Activated CD8-positive, alpha-beta T cell treated with anti-CD3 and anti-CD28 coated beads, Interleukin-2, amount 10 ng/mL, durations not matched to agents 7 days and 5 days (primary cell): ENCODE measurements around the gene TPRG1. TPM values are rescaled to one million over a fixed set of nuclear protein-coding genes. Genes with fewer than 3 reads are reported as not detected.

Experiments used
- ATAC-seq: fragments of 150-1000 bp; cut with Tn5 transposase; one replicate; pipeline ENCODE4 v1.10.0; 2021; ENCODE audit warnings: moderate library complexity
- CTCF ChIA-PET: fragments of 350-600 bp; sonication (Branson Sonifier 250); formaldehyde crosslinking; loops from one replicate; lab custom pipeline; 2021; ENCODE audit warnings: antibody characterized with exemption; lab: Charles Lee
- POLR2A ChIA-PET: fragments of 350-600 bp; sonication (Branson Sonifier 250); formaldehyde crosslinking; loops from one replicate; lab custom pipeline; 2021; ENCODE audit warnings: antibody characterized with exemption; lab: Charles Lee
- DNase-seq: peaks from one replicate; pipeline ENCODE4 v3.0.0-alpha.2; 2020
- H3K27ac Mint-ChIP-seq: one replicate; pipeline ENCODE4 v1.8.0; 2021; ENCODE audit warnings: mild to moderate bottlenecking, mixed read lengths
- H3K27me3 Mint-ChIP-seq: one replicate; pipeline ENCODE4 v1.8.0; 2021; ENCODE audit warnings: low read depth, mixed read lengths
- H3K36me3 Mint-ChIP-seq: one replicate; pipeline ENCODE4 v1.8.0; 2021; ENCODE audit warnings: low read depth, mixed read lengths
- H3K4me1 Mint-ChIP-seq: one replicate; pipeline ENCODE4 v1.8.0; 2021; ENCODE audit warnings: low read depth, mixed read lengths
- H3K4me3 Mint-ChIP-seq: one replicate; pipeline ENCODE4 v1.8.0; 2021; ENCODE audit warnings: mild to moderate bottlenecking, mixed read lengths
- H3K9me3 Mint-ChIP-seq: one replicate; pipeline ENCODE4 v1.8.0; 2022; ENCODE audit warnings: mixed read lengths; ENCODE audit not compliant: insufficient read depth
- total RNA-seq, 2 experiments: library from RNA; stranded (reverse); gene quantifications; one replicate each; pipeline ENCODE4 v1.2.3, GENCODE V29; 2021

The TPRG1 gene
- total RNA-seq, 2 experiments from 2014 or later, result 0.86 to 1.0 TPM

- Mint-ChIP-seq H3K4me1 (peaks cover 32% of the 10 kb centered on the region), H3K27ac (no peak overlapping the region), H3K4me3 (no peak overlapping the region), H3K9me3 (no peaks in the 10 kb centered on the region), H3K27me3 (no peaks in the 10 kb centered on the region), H3K36me3 (no peaks in the 10 kb centered on the region)
- ATAC-seq (peak; percentile 59), DNase-seq (peak; percentile 41)
- ChIA-PET POLR2A (interaction anchor here (0.5 to 1.3 kb wide), 2 partner anchors 10 to 474 kb away, joined by 4 to 7 read pairs; no protein-coding TSS in a partner anchor), CTCF (interaction anchor here (0.8 to 14.2 kb wide), 6 partner anchors 8 to 1403 kb away, joined by 3 to 234 read pairs (median 50); no protein-coding TSS in a partner anchor)
Observed at GRCh38 chr3:189142527-189142926, 29.2 kb upstream of the TPRG1 start.

- DNase-seq (no peak), ATAC-seq (no peak)
- Mint-ChIP-seq H3K27me3 (no peaks in the 10 kb centered on the region), H3K9me3 (no peaks in the 10 kb centered on the region), H3K27ac (no peak overlapping the region), H3K36me3 (no peaks in the 10 kb centered on the region), H3K4me3 (no peak overlapping the region), H3K4me1 (peaks cover 34% of the 10 kb centered on the region)
- POLR2A ChIA-PET, result interaction anchor here (1.3 to 1.8 kb wide), 2 partner anchors 11 to 1403 kb away, joined by 6 to 7 read pairs; no protein-coding TSS in a partner anchor
- CTCF ChIA-PET, result interaction anchor here (0.8 to 14.2 kb wide), 6 partner anchors 9 to 1404 kb away, joined by 3 to 234 read pairs (median 50); no protein-coding TSS in a partner anchor
Observed at GRCh38 chr3:189143321-189143720, 28.4 kb upstream of the TPRG1 start.

- CTCF ChIA-PET, result interaction anchor here (0.6 to 14.2 kb wide), 10 partner anchors 10 to 1464 kb away, joined by 3 to 234 read pairs (median 3); no protein-coding TSS in a partner anchor
- no peak for DNase-seq
- POLR2A ChIA-PET, result interaction anchor here (1.8 kb wide), 1 partner anchor 1403 kb away, joined by 6 read pairs; no protein-coding TSS in a partner anchor
- Mint-ChIP-seq H3K27ac (no peak overlapping the region), H3K36me3 (no peaks in the 10 kb centered on the region), H3K4me3 (no peak overlapping the region), H3K9me3 (no peaks in the 10 kb centered on the region), H3K27me3 (no peaks in the 10 kb centered on the region), H3K4me1 (peaks cover 35% of the 10 kb centered on the region)
- ATAC-seq, result no peak
Observed at GRCh38 chr3:189143771-189144170, 28.0 kb upstream of the TPRG1 start.

GRCh38 chr3:189144645-189145044, 27.1 kb upstream of the TPRG1 start:
- Mint-ChIP-seq H3K4me1 (peaks cover 35% of the 10 kb centered on the region), H3K36me3 (no peaks in the 10 kb centered on the region), H3K9me3 (no peaks in the 10 kb centered on the region), H3K4me3 (no peak overlapping the region), H3K27ac (no peak overlapping the region), H3K27me3 (no peaks in the 10 kb centered on the region)
- ATAC-seq (peak; percentile 70), DNase-seq (peak; percentile 46)
- ChIA-PET CTCF (interaction anchor here (0.6 to 14.2 kb wide), 9 partner anchors 11 to 1405 kb away, joined by 3 to 234 read pairs (median 3); no protein-coding TSS in a partner anchor), POLR2A (interaction anchor here (1.8 kb wide), 1 partner anchor 1404 kb away, joined by 6 read pairs; no protein-coding TSS in a partner anchor)

- no peak for DNase-seq
- no peak overlapping the region for H3K27ac Mint-ChIP-seq
- no peak for ATAC-seq
- peaks cover 33% of the 10 kb centered on the region for H3K4me1 Mint-ChIP-seq
- no peaks in the 10 kb centered on the region for H3K36me3 Mint-ChIP-seq
- CTCF ChIA-PET, result interaction anchor here (0.7 to 14.2 kb wide), 7 partner anchors 15 to 1827 kb away, joined by 3 to 234 read pairs (median 4); no protein-coding TSS in a partner anchor
- H3K9me3 Mint-ChIP-seq, result no peaks in the 10 kb centered on the region
- H3K4me3 Mint-ChIP-seq, result no peak overlapping the region
- no peaks in the 10 kb centered on the region for H3K27me3 Mint-ChIP-seq
- POLR2A ChIA-PET, result no interaction called here
Observed at GRCh38 chr3:189146848-189147247, 24.9 kb upstream of the TPRG1 start.

- ChIA-PET POLR2A (no interaction called here), CTCF (interaction anchor here (0.7 to 4.4 kb wide), 15 partner anchors 13 to 1532 kb away, joined by 3 to 46 read pairs (median 4); no protein-coding TSS in a partner anchor)
- H3K36me3 Mint-ChIP-seq, result no peaks in the 10 kb centered on the region
- DNase-seq, result peak; percentile 79
- H3K9me3 Mint-ChIP-seq, result no peaks in the 10 kb centered on the region
- H3K27ac Mint-ChIP-seq, result no peak overlapping the region
- no peaks in the 10 kb centered on the region for H3K27me3 Mint-ChIP-seq
- H3K4me3 Mint-ChIP-seq, result no peak overlapping the region
- ATAC-seq, result peak; percentile 61
- peaks cover 24% of the 10 kb centered on the region for H3K4me1 Mint-ChIP-seq
Observed at GRCh38 chr3:189148081-189148507, 23.7 kb upstream of the TPRG1 start.

GRCh38 chr3:189149203-189149602, 22.6 kb upstream of the TPRG1 start:
- peaks cover 16% of the 10 kb centered on the region for H3K4me1 Mint-ChIP-seq

GRCh38 chr3:189157232-189158007, 14.4 kb upstream of the TPRG1 start:
- ChIA-PET CTCF (interaction anchor here (1.4 kb wide), 1 partner anchor 201 kb away, joined by 4 read pairs; no protein-coding TSS in a partner anchor), POLR2A (no interaction called here)
- Mint-ChIP-seq H3K36me3 (no peaks in the 10 kb centered on the region), H3K4me3 (no peak overlapping the region), H3K4me1 (no peaks in the 10 kb centered on the region), H3K27ac (no peak overlapping the region), H3K9me3 (no peaks in the 10 kb centered on the region), H3K27me3 (no peaks in the 10 kb centered on the region)
- ATAC-seq (no peak), DNase-seq (no peak)

More at GRCh38 chr3:189149203-189149602, 22.6 kb upstream of the TPRG1 start:
- DNase-seq (no peak), ATAC-seq (no peak)
- no peak overlapping the region for H3K4me3 Mint-ChIP-seq
- H3K27ac Mint-ChIP-seq, result no peak overlapping the region
- H3K36me3 Mint-ChIP-seq, result no peaks in the 10 kb centered on the region
- ChIA-PET CTCF (interaction anchor here (0.7 to 4.4 kb wide), 13 partner anchors 10 to 1434 kb away, joined by 3 to 46 read pairs (median 5); no protein-coding TSS in a partner anchor), POLR2A (no interaction called here)
- H3K27me3 Mint-ChIP-seq, result no peaks in the 10 kb centered on the region
- H3K9me3 Mint-ChIP-seq, result no peaks in the 10 kb centered on the region

- ATAC-seq (no peak), DNase-seq (no peak)
- CTCF ChIA-PET, result no interaction called here
- Mint-ChIP-seq H3K27me3 (no peaks in the 10 kb centered on the region), H3K4me1 (no peaks in the 10 kb centered on the region), H3K9me3 (no peaks in the 10 kb centered on the region), H3K36me3 (no peaks in the 10 kb centered on the region), H3K27ac (no peak overlapping the region), H3K4me3 (no peak overlapping the region)
- POLR2A ChIA-PET, result no interaction called here
Observed at GRCh38 chr3:189158034-189158433, 13.7 kb upstream of the TPRG1 start.

- Mint-ChIP-seq H3K4me3 (no peak overlapping the region), H3K36me3 (no peaks in the 10 kb centered on the region), H3K4me1 (no peaks in the 10 kb centered on the region), H3K9me3 (no peaks in the 10 kb centered on the region), H3K27ac (no peak overlapping the region), H3K27me3 (no peaks in the 10 kb centered on the region)
- DNase-seq, result no peak
- no peak for ATAC-seq
- CTCF ChIA-PET, result no interaction called here
- POLR2A ChIA-PET, result interaction anchor here (1.0 kb wide), 1 partner anchor 1415 kb away, joined by 3 read pairs; no protein-coding TSS in a partner anchor
Observed at GRCh38 chr3:189160519-189161309, 11.1 kb upstream of the TPRG1 start.

- ChIA-PET CTCF (no interaction called here), POLR2A (no interaction called here)
- DNase-seq (no peak), ATAC-seq (no peak)
- Mint-ChIP-seq H3K36me3 (no peaks in the 10 kb centered on the region), H3K4me1 (peaks cover 4% of the 10 kb centered on the region), H3K9me3 (no peaks in the 10 kb centered on the region), H3K27ac (no peak overlapping the region), H3K4me3 (no peak overlapping the region), H3K27me3 (no peaks in the 10 kb centered on the region)
Observed at GRCh38 chr3:189165092-189165612, 6.6 kb upstream of the TPRG1 start.
